Thyroid gland (tissue), 4 donors: ENCODE measurements around the gene HBA2.

ENCODE experiments used
- POLR2A ChIP-seq, 2 donors: fragments of 450-650 bp; IDR thresholded peaks; one replicate each; pipeline ENCODE4 v1.6.1; 2017; ENCODE audit warnings: antibody characterized with exemption in 2 of 2, mild to moderate bottlenecking in 2 of 2, moderate library complexity in 1 of 2
- TF ChIP-seq, protein P1 (sequence below), 6 experiments: fragments of 200-600 bp in 3 of 6; fragments of 450-650 bp in 3 of 6; sonication (generic) in 3 of 6; IDR thresholded peaks; one replicate each; pipeline ENCODE4 v1.5.1; 2016 to 2019; ENCODE audit warnings: antibody characterized with exemption in 6 of 6, mild to moderate bottlenecking in 2 of 6, inconsistent platforms in 1 of 6, moderate library complexity in 1 of 6

DNA sequence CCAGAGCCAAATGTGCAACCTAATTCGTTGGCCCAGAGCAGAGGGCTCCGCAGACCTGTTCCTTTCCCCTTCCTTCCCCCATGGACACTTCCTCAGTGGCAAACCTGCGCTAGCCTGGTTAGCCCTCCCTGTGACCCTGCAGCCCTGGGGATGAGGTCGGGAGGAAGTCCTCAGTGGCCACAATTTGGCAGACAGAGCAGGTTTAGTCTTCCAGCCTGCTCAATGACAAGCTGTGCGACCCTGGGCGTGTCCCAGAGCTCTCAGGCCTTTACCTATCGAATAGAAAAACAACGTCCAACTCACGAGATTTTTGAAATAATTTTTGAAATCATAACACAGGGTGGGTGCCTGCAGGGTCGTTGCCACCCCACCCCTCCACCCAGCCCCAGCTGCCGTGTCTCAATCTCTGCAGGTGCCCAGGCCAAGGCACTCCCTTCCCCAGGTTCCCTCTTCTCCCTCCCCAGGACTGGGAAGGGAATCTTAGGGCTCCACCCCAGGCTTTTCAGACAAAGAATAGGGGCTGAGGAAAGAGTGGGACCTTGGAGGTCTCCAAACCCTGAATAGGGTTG lies 5.5 kb upstream of the HBA2 start:
- TF ChIP-seq, protein P1, sequence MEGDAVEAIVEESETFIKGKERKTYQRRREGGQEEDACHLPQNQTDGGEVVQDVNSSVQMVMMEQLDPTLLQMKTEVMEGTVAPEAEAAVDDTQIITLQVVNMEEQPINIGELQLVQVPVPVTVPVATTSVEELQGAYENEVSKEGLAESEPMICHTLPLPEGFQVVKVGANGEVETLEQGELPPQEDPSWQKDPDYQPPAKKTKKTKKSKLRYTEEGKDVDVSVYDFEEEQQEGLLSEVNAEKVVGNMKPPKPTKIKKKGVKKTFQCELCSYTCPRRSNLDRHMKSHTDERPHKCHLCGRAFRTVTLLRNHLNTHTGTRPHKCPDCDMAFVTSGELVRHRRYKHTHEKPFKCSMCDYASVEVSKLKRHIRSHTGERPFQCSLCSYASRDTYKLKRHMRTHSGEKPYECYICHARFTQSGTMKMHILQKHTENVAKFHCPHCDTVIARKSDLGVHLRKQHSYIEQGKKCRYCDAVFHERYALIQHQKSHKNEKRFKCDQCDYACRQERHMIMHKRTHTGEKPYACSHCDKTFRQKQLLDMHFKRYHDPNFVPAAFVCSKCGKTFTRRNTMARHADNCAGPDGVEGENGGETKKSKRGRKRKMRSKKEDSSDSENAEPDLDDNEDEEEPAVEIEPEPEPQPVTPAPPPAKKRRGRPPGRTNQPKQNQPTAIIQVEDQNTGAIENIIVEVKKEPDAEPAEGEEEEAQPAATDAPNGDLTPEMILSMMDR (IDR thresholded peaks at IDR 0.05), result no peak
- no peak for TF ChIP-seq POLR2A (IDR thresholded peaks at IDR 0.05)
